Panc1 (cell line): ENCODE data around the gene MAP4K4. TPM values are rescaled to one million over a fixed set of nuclear protein-coding genes. Genes with fewer than 3 reads are reported as not detected.

Experiments used
- ATAC-seq: fragments of 200-7000 bp; cut with Tn5 transposase; 2 replicates; pipeline ENCODE4 v1.9.1; 2020; ENCODE audit warnings: mild to moderate bottlenecking, moderate library complexity
- BruUV-seq: library from RNA; stranded (reverse); fragments of 400-500 nt; replicated peaks from 2 replicates; lab custom pipeline; 2021; lab: Mats Ljungman, UMichigan
- CTCF ChIA-PET: fragments of 300-600 bp; sonication (Branson Sonifier 250); formaldehyde crosslinking; loops from one replicate; lab custom pipeline; 2022; ENCODE audit warnings: antibody characterized with exemption; lab: Charles Lee
- POLR2A ChIA-PET: fragments of 300-600 bp; sonication (Branson Sonifier 250); formaldehyde crosslinking; loops from one replicate; lab custom pipeline; 2022; ENCODE audit warnings: antibody characterized with exemption; lab: Charles Lee
- DNase-seq: peaks from one replicate; pipeline ENCODE4 v3.0.0-alpha.2; 2010; ENCODE audit warnings: low read depth, low spot score
- H3K27ac ChIP-seq: 2 replicates; pipeline ENCODE4 v1.5.1; 2011; ENCODE audit warnings: mild to moderate bottlenecking, low read length, inconsistent platforms
- H3K27me3 ChIP-seq: fragments of 200-500 bp; sonication (Bioruptor generic); 2 replicates; pipeline ENCODE4 v1.6.0; 2014; ENCODE audit warnings: low read length, inconsistent platforms; ENCODE audit not compliant: control insufficient read depth, insufficient read depth
- H3K36me3 ChIP-seq: fragments of 200-500 bp; sonication (Bioruptor generic); 2 replicates; pipeline ENCODE4 v1.5.1; 2014; ENCODE audit warnings: inconsistent platforms, mild to moderate bottlenecking, low read length, moderate library complexity; ENCODE audit not compliant: control insufficient read depth, insufficient read depth
- H3K4me1 ChIP-seq: 2 replicates; pipeline ENCODE4 v1.5.1; 2011; ENCODE audit warnings: inconsistent platforms, mild to moderate bottlenecking, low read length, moderate library complexity; ENCODE audit not compliant: control insufficient read depth, insufficient read depth
- H3K4me3 ChIP-seq, 2 experiments: 2 replicates each; pipeline ENCODE4 v1.5.1; 2011 to 2012; ENCODE audit warnings: low read depth in 2 of 2, low read length in 2 of 2, mild to moderate bottlenecking in 2 of 2, inconsistent platforms in 1 of 2, moderate library complexity in 1 of 2
- H3K9me3 ChIP-seq: fragments of 200-500 bp; sonication (Bioruptor generic); 2 replicates; pipeline ENCODE4 v1.5.1; 2014; ENCODE audit warnings: low read depth, mild to moderate bottlenecking, inconsistent platforms, low read length, moderate library complexity; ENCODE audit not compliant: control insufficient read depth, insufficient read depth
- POLR2AphosphoS5 ChIP-seq: IDR thresholded peaks from 2 replicates; pipeline ENCODE4 v1.6.1; 2012; ENCODE audit warnings: mild to moderate bottlenecking, low read depth, low read length, moderate library complexity
- SIN3A ChIP-seq: IDR thresholded peaks from 2 replicates; pipeline ENCODE4 v1.6.1; 2012; ENCODE audit warnings: low read depth, mild to moderate bottlenecking, low read length, moderate library complexity, borderline replicate concordance; ENCODE audit not compliant: insufficient read depth
- TCF7L2 ChIP-seq: IDR thresholded peaks from 2 replicates; pipeline ENCODE4 v1.6.1; 2011; ENCODE audit warnings: mild to moderate bottlenecking, low read depth, low read length, inconsistent platforms
- in situ Hi-C: cut with HindIII; loops from 2 replicates; pipeline ENCODE4 v1.10.0; 2016; ENCODE audit warnings: low sequenced_read_pairs, low pct_unique_long_range_greater_than_20kb
- intact Hi-C: fragments of 100-400 bp; cut with micrococcal nuclease; formaldehyde crosslinking; loops from one replicate; pipeline ENCODE4 v1.10.0; 2022; ENCODE audit not compliant: unreplicated experiment
- total RNA-seq: library from RNA; stranded (reverse); gene quantifications from one replicate; pipeline ENCODE4 v1.2.1, GENCODE V29; 2021; ENCODE audit not compliant: unreplicated experiment
- TF ChIP-seq, protein P1 (sequence below): fragments of 450-650 bp; IDR thresholded peaks from 2 replicates; pipeline ENCODE4 v1.5.1; 2017; ENCODE audit warnings: mild to moderate bottlenecking
- TF ChIP-seq, protein P2 (sequence below), 2 experiments: IDR thresholded peaks; 2 replicates each; pipeline ENCODE4 v1.6.1; 2011 to 2012; ENCODE audit warnings: low read depth in 2 of 2, control low read depth in 1 of 2, low read length in 1 of 2, mild to moderate bottlenecking in 1 of 2, moderate library complexity in 1 of 2; ENCODE audit not compliant: insufficient read depth in 1 of 2

MAP4K4 gene
- total RNA-seq, 1 experiment from 2014 or later, result 68.5 TPM

DNA sequence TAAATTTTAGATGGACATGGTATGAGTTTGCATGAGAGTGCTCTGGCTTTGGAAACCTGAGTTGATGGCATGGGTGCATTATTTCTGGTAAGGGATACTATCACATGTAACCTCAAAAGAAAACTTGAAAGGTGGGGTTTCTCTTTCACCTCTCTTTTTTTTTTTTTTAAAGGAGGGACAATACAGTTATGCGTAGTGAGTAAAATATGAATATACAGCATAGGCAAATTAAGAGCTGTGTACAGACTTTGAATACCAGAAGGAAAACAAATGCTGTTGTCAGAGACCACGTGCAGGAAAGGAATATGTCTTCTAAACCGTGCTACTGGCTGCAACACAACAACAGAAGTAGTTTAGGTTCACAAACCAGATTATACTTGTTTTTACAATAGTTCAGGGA lies 82.1 kb downstream of the MAP4K4 start:
- ChIA-PET CTCF (no interaction called here), POLR2A (interaction anchor here (0.6 kb wide), 1 partner anchor 298 kb away, joined by 4 read pairs; no protein-coding TSS in a partner anchor)
- no peaks in the 10 kb centered on the region for H3K36me3 ChIP-seq
- no peak for TF ChIP-seq SIN3A
- TF ChIP-seq TCF7L2, result no peak
- TF ChIP-seq POLR2AphosphoS5, result no peak
- TF ChIP-seq, protein P1, sequence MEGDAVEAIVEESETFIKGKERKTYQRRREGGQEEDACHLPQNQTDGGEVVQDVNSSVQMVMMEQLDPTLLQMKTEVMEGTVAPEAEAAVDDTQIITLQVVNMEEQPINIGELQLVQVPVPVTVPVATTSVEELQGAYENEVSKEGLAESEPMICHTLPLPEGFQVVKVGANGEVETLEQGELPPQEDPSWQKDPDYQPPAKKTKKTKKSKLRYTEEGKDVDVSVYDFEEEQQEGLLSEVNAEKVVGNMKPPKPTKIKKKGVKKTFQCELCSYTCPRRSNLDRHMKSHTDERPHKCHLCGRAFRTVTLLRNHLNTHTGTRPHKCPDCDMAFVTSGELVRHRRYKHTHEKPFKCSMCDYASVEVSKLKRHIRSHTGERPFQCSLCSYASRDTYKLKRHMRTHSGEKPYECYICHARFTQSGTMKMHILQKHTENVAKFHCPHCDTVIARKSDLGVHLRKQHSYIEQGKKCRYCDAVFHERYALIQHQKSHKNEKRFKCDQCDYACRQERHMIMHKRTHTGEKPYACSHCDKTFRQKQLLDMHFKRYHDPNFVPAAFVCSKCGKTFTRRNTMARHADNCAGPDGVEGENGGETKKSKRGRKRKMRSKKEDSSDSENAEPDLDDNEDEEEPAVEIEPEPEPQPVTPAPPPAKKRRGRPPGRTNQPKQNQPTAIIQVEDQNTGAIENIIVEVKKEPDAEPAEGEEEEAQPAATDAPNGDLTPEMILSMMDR, result no peak
- TF ChIP-seq, protein P2, sequence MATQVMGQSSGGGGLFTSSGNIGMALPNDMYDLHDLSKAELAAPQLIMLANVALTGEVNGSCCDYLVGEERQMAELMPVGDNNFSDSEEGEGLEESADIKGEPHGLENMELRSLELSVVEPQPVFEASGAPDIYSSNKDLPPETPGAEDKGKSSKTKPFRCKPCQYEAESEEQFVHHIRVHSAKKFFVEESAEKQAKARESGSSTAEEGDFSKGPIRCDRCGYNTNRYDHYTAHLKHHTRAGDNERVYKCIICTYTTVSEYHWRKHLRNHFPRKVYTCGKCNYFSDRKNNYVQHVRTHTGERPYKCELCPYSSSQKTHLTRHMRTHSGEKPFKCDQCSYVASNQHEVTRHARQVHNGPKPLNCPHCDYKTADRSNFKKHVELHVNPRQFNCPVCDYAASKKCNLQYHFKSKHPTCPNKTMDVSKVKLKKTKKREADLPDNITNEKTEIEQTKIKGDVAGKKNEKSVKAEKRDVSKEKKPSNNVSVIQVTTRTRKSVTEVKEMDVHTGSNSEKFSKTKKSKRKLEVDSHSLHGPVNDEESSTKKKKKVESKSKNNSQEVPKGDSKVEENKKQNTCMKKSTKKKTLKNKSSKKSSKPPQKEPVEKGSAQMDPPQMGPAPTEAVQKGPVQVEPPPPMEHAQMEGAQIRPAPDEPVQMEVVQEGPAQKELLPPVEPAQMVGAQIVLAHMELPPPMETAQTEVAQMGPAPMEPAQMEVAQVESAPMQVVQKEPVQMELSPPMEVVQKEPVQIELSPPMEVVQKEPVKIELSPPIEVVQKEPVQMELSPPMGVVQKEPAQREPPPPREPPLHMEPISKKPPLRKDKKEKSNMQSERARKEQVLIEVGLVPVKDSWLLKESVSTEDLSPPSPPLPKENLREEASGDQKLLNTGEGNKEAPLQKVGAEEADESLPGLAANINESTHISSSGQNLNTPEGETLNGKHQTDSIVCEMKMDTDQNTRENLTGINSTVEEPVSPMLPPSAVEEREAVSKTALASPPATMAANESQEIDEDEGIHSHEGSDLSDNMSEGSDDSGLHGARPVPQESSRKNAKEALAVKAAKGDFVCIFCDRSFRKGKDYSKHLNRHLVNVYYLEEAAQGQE (IDR thresholded peaks at IDR 0.05; ENCODE audit: insufficient read depth in 1 of 2, low read depth in 2 of 2, low read length in 1 of 2), result no peak
- DNase-seq, result no peak
- H3K4me3 ChIP-seq, result no peak overlapping the region
- BruUV-seq, result no TSS peak
- no peak overlapping the region for H3K27ac ChIP-seq
- no peak for ATAC-seq
- peaks cover 6% of the 10 kb centered on the region for H3K4me1 ChIP-seq
- no peaks in the 10 kb centered on the region for H3K9me3 ChIP-seq
- intact Hi-C loops, result no loop called here
- no peaks in the 10 kb centered on the region for H3K27me3 ChIP-seq
- in situ Hi-C loops, result no loop called here

DNA sequence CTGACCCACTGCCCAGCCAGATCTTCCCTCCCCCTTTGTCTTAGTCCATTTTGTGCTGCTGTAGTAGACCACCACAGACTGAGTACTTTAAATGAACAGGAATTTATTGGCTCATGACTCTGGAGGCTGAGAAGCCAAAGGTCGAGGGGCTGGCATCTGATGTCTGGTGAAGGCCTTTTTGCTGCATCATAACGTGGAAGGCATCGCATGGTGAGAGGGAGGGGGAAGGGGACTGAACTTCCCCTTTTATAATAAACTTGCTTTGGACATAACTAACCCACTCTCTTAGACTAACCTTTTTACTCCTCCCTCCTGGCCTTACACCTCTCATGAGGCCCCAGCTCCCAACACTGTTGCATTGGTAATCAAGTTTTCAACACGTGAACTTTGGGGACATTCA lies 83.8 kb downstream of the MAP4K4 start:
- intact Hi-C loops, result no loop called here
- no peak for TF ChIP-seq POLR2AphosphoS5
- H3K9me3 ChIP-seq, result no peaks in the 10 kb centered on the region
- no peak for ATAC-seq
- H3K27ac ChIP-seq, result no peak overlapping the region
- no peaks in the 10 kb centered on the region for H3K36me3 ChIP-seq
- ChIA-PET CTCF (no interaction called here), POLR2A (no interaction called here)
- peaks cover 4% of the 10 kb centered on the region for H3K4me1 ChIP-seq
- in situ Hi-C loops, result no loop called here
- no peaks in the 10 kb centered on the region for H3K27me3 ChIP-seq
- DNase-seq, result no peak
- no TSS peak for BruUV-seq
- no peak overlapping the region for H3K4me3 ChIP-seq

DNA sequence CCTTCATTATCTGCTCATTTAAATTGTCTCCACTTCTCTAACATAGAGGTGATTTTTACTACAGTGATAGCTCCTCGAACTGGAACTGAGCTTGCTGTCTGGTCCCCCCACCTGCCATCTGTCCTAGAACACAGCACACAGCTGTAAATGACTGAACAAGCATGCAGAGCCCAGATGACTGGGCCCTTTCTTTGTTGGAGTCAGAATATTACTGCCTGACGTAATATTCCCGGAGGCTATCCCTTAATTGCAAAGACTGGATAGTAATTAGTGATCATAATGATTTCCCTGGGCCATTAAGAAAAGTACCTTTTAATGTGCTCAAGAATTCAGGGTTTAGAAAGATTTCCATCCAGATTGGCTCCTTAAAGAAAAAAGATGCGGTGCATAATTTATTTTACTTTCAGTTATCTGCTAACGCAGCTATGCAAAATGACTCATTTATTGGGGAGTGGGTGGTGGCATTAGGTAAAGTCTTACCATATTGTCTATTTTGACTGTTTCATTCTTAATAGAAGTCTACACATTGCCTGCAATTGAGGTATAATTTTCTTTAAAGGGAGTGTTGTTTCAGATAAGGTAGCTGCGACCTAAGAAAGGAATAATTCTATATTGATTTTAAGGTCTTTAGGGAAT lies 84.4 kb downstream of the MAP4K4 start:
- no TSS peak for BruUV-seq
- ChIA-PET CTCF (no interaction called here), POLR2A (no interaction called here)
- TF ChIP-seq, protein P1, result no peak
- TF ChIP-seq TCF7L2 (no peak), SIN3A (no peak), POLR2AphosphoS5 (no peak)
- TF ChIP-seq, protein P2 (IDR thresholded peaks at IDR 0.05; ENCODE audit: insufficient read depth in 1 of 2, low read depth in 2 of 2, low read length in 1 of 2), result no peak
- no peak overlapping the region for H3K4me3 ChIP-seq
- no peak overlapping the region for H3K27ac ChIP-seq
- H3K9me3 ChIP-seq, result no peaks in the 10 kb centered on the region
- no peaks in the 10 kb centered on the region for H3K27me3 ChIP-seq
- ATAC-seq (no peak), DNase-seq (no peak)
- peaks cover 4% of the 10 kb centered on the region for H3K4me1 ChIP-seq
- in situ Hi-C loops (no loop called here), intact Hi-C loops (no loop called here)
- H3K36me3 ChIP-seq, result no peaks in the 10 kb centered on the region
